ENCODE data around the gene SMG6. TPM values are rescaled to one million over a fixed set of nuclear protein-coding genes. Genes with fewer than 3 reads are reported as not detected.
"Not testable (repeated sequence)": the region's sequence is repeated elsewhere in the genome, so short reads cannot be mapped to it uniquely, and the experiment has no call there.

SMG6 gene
- total and polyA plus RNA-seq, 3 experiments from 2014 or later, result 11.2 to 54.1 (median 53.3) TPM

DNA sequence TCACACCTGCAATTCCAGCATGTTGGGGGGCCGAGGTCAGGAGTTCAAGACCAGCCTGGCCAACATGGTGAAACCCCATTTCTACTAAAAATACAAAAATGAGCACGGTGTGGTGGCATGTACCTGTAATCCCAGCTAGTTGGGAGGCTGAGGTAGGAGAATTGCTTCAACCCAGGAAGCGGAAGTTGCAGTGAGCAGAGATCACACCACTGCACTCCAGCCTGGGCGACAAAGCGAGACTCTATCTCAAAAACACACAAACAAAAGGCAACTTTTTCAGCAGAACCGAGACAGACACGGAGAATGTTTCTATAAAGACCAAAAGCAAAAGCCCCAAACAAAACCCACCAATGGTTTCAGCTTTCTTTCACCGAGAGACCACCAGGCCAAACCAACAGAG lies 44.8 kb downstream of the SMG6 start:
- Mint-ChIP-seq H3K4me1 (peaks cover 57 to 75% (median 66%) of the 10 kb centered on the region in 3 donors), H3K4me3 (peak overlapping the region; percentile 76 to 90 (median 79)), H3K36me3 (peaks cover 12 to 39% (median 16%) of the 10 kb centered on the region in 3 donors), H3K27ac (peak overlapping the region; percentile 93 to 98 (median 97))
- Histone ChIP-seq H3K27ac (ENCODE audit: low read depth, low read length) (peak overlapping the region; percentile 52), H3K4me3 (ENCODE audit: low read length) (peak overlapping the region; percentile 33), H3K4me1 (ENCODE audit: insufficient read depth, low read length) (peaks cover 66% of the 10 kb centered on the region)
- not testable (repeated sequence) for H3K27me3 ChIP-seq (ENCODE audit: insufficient read depth, low read length, poor library complexity, severe bottlenecking); H3K9me3 ChIP-seq (ENCODE audit: low read length); H3K9me3 Mint-ChIP-seq; DNase-seq; H3K36me3 ChIP-seq (ENCODE audit: insufficient read depth, low read length); H3K27me3 Mint-ChIP-seq
- ChIA-PET POLR2A (interaction anchor here (0.6 to 1.0 kb wide), 6 partner anchors 8 to 206 kb away, joined by 3 to 9 read pairs (median 5); no protein-coding TSS in a partner anchor), CTCF (interaction anchor here (1.1 to 13.8 kb wide), 7 partner anchors 11 to 202 kb away, joined by 3 to 154 read pairs (median 4); partner anchors contain the start of gene HIC1)

DNA sequence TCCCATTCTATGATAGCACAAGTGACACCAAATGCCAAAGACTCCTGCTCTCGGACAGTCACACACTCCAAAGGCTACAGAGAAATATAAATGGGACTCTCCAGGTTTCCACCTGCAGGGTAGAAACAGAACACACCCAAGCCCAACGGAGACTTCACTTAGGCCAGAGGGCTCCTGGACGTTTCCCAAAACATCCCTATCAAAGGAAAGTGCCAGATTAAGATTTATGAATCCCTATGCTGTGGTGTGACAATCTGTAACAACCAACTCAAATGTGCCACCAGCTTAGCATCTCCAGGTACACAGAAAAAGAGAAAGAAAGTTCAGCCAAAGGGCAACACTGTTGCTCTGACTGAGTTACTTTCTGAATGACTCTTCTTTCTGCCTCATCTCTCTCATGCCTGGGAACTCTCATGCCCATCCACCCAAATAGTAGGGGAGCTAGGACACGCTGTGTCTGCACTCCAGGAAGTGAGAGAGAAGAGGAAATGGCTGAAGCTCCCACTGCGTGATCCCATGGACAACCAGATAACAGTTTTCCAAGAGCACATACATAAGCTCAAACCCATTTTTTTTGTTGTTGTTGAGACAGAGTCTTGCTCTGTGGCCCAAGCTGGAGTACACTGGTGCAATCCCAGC lies 49.7 kb downstream of the SMG6 start:
- Mint-ChIP-seq H3K4me3 (peak overlapping the region in 2 of 7 donors; percentile 15 to 48), H3K36me3 (peaks cover 20 to 52% (median 21%) of the 10 kb centered on the region in 3 donors), H3K4me1 (peaks cover 38 to 66% (median 51%) of the 10 kb centered on the region in 3 donors), H3K27me3 (no peaks in the 10 kb centered on the region), H3K27ac (peak overlapping the region; percentile 22 to 83 (median 78)), H3K9me3 (peaks cover 0 to 1% (median 0%) of the 10 kb centered on the region in 5 donors)
- Histone ChIP-seq H3K4me1 (ENCODE audit: insufficient read depth, low read length) (peaks cover 40% of the 10 kb centered on the region), H3K9me3 (ENCODE audit: low read length) (no peaks in the 10 kb centered on the region), H3K27ac (ENCODE audit: low read depth, low read length) (no peak overlapping the region), H3K27me3 (ENCODE audit: insufficient read depth, low read length, poor library complexity, severe bottlenecking) (no peaks in the 10 kb centered on the region), H3K36me3 (ENCODE audit: insufficient read depth, low read length) (no peaks in the 10 kb centered on the region), H3K4me3 (ENCODE audit: low read length) (no peak overlapping the region)
- POLR2A ChIA-PET, result interaction anchor here (1.4 kb wide), 1 partner anchor 13 kb away, joined by 4 read pairs; no protein-coding TSS in a partner anchor
- CTCF ChIA-PET, result interaction anchor here (1.9 to 11.6 kb wide), 4 partner anchors 9 to 197 kb away, joined by 4 to 256 read pairs (median 12); partner anchors contain the start of gene HIC1
- no peak for DNase-seq

DNA sequence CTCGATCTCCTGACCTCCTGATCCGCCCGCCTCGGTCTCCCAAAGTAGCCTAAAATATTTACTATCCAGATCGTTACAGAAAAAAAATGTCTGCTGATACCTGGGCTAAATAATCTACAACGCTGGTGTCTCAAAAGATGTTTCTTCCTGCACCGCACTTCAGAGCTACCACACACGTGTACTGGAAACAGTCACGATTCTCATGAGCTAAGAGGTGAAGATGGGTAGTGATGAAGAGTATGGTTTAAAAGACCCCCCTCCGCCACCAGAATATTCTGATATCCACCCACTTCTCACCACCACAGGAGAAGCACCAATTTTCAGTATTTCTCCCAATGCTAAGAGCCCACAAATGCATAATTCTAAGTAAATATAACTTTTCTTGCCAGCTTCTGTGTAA lies 50.2 kb downstream of the SMG6 start:
- peaks cover 35% of the 10 kb centered on the region for H3K4me1 ChIP-seq (ENCODE audit: insufficient read depth, low read length)
- ChIA-PET POLR2A (interaction anchor here (0.6 to 1.4 kb wide), 2 partner anchors 14 to 430 kb away, joined by 3 to 4 read pairs; no protein-coding TSS in a partner anchor), CTCF (interaction anchor here (0.8 to 11.6 kb wide), 5 partner anchors 9 to 197 kb away, joined by 4 to 256 read pairs (median 8); partner anchors contain the start of gene HIC1)
- H3K27me3 ChIP-seq (ENCODE audit: insufficient read depth, low read length, poor library complexity, severe bottlenecking), result no peaks in the 10 kb centered on the region
- peaks cover 36 to 64% (median 50%) of the 10 kb centered on the region in 3 donors for H3K4me1 Mint-ChIP-seq
- H3K9me3 ChIP-seq (ENCODE audit: low read length), result no peaks in the 10 kb centered on the region
- no peaks in the 10 kb centered on the region for H3K27me3 Mint-ChIP-seq
- no peak overlapping the region for H3K4me3 ChIP-seq (ENCODE audit: low read length)
- H3K27ac ChIP-seq (ENCODE audit: low read depth, low read length), result no peak overlapping the region
- peak overlapping the region in 2 of 7 donors; percentile 15 to 48 for H3K4me3 Mint-ChIP-seq
- H3K27ac Mint-ChIP-seq, result peak overlapping the region in 7 of 8 donors; percentile 32 to 83 (median 78)
- peaks cover 0 to 1% (median 0%) of the 10 kb centered on the region in 5 donors for H3K9me3 Mint-ChIP-seq
- no peak for DNase-seq
- no peaks in the 10 kb centered on the region for H3K36me3 ChIP-seq (ENCODE audit: insufficient read depth, low read length)
- peaks cover 23 to 55% (median 24%) of the 10 kb centered on the region in 3 donors for H3K36me3 Mint-ChIP-seq

DNA sequence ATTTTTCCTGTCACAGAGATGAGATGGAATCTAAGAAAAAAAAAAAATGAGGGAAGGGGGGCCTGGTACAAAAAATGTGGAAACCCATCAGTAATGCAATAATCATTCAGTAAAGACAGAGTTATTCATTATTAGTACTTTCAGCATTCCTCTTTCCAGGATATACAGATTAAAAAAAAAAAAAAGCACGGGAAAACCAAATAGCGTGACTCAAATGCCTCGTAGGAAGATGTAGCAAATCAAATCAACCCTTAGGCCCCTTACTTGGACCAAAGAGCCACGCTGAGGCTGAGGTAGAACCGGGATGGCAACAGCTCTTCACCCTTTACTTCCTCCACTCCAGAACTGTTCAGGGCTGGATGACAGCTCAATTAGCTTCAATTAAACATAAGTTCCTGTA lies 52.5 kb downstream of the SMG6 start:
- Histone ChIP-seq H3K27ac (ENCODE audit: low read depth, low read length) (no peak overlapping the region), H3K27me3 (ENCODE audit: insufficient read depth, low read length, poor library complexity, severe bottlenecking) (no peaks in the 10 kb centered on the region), H3K36me3 (ENCODE audit: insufficient read depth, low read length) (no peaks in the 10 kb centered on the region), H3K9me3 (ENCODE audit: low read length) (no peaks in the 10 kb centered on the region), H3K4me3 (ENCODE audit: low read length) (no peak overlapping the region), H3K4me1 (ENCODE audit: insufficient read depth, low read length) (peaks cover 31% of the 10 kb centered on the region)
- Mint-ChIP-seq H3K27ac (peak overlapping the region; percentile 78 to 91 (median 86)), H3K4me3 (peak overlapping the region in 2 of 7 donors; percentile 5 to 42), H3K27me3 (no peaks in the 10 kb centered on the region), H3K36me3 (peaks cover 22 to 62% (median 23%) of the 10 kb centered on the region in 3 donors), H3K4me1 (peaks cover 32 to 59% (median 46%) of the 10 kb centered on the region in 3 donors), H3K9me3 (peaks cover 0 to 1% (median 0%) of the 10 kb centered on the region in 5 donors)
- DNase-seq, result no peak
- ChIA-PET CTCF (interaction anchor here (1.0 to 11.6 kb wide), 2 partner anchors 11 to 194 kb away, joined by 3 to 256 read pairs; partner anchors contain the start of gene HIC1), POLR2A (interaction anchor here (0.6 to 1.7 kb wide), 4 partner anchors 9 to 580 kb away, joined by 4 to 6 read pairs (median 5); no protein-coding TSS in a partner anchor)

DNA sequence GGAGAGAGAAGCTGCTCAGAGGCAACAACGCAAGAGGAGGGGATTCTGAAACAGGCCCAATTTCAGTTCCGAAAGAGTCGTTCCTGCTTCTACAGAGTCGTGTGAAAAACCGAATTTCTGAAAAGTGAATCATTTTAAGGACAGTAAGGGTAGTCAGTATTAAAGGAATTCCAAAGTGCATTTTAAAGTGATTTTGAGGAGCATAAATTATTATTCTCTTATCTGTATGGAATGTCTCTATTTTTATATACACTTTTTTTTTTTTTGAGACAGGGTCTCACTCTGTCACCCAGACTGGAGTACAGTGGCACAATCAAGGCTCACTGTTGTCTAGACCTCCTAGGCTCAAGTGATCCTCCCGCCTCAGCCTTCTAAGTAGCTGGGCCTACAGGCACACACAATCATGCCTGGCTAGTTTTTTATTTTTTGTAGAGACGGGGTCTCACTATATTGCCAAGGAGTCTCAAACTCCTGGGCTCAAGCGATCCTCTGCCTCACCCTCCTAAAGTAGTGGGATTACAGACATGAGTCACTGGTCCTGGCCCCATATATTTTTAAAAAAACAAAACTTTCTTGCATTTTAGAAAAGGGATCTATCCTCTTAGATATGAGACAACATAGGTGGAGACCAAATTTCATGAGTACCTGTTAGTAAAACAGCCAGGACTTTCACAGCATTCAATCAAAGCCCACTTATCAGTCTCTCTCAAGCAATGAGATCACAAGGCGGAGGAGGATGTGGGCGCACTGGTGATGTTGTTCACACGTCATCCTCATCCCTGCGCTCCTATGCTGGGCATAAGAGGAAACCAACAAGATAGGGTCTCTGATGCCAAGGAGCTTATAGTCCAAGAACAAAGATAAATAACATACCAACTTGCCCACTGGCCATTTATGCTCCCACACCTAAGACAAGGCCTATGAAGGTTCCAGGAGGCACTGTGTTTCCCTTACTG lies 53.2 kb downstream of the SMG6 start:
- Mint-ChIP-seq H3K27ac (peak overlapping the region; percentile 78 to 91 (median 86)), H3K4me1 (peaks cover 32 to 56% (median 46%) of the 10 kb centered on the region in 3 donors), H3K4me3 (peak overlapping the region in 2 of 7 donors; percentile 5 to 42), H3K36me3 (peaks cover 18 to 59% (median 22%) of the 10 kb centered on the region in 3 donors), H3K27me3 (no peaks in the 10 kb centered on the region), H3K9me3 (peaks cover 0 to 1% (median 0%) of the 10 kb centered on the region in 5 donors)
- ChIA-PET POLR2A (interaction anchor here (0.6 to 1.7 kb wide), 6 partner anchors 9 to 579 kb away, joined by 3 to 6 read pairs (median 4); no protein-coding TSS in a partner anchor), CTCF (interaction anchor here (1.0 to 11.6 kb wide), 2 partner anchors 15 to 194 kb away, joined by 3 to 256 read pairs; partner anchors contain the start of gene HIC1)
- Histone ChIP-seq H3K9me3 (ENCODE audit: low read length) (no peaks in the 10 kb centered on the region), H3K27ac (ENCODE audit: low read depth, low read length) (no peak overlapping the region), H3K36me3 (ENCODE audit: insufficient read depth, low read length) (no peaks in the 10 kb centered on the region), H3K4me1 (ENCODE audit: insufficient read depth, low read length) (peaks cover 31% of the 10 kb centered on the region), H3K27me3 (ENCODE audit: insufficient read depth, low read length, poor library complexity, severe bottlenecking) (no peaks in the 10 kb centered on the region), H3K4me3 (ENCODE audit: low read length) (no peak overlapping the region)
- DNase-seq, result peak in 4 of 5 donors; percentile 4 to 82 (median 62)

DNA sequence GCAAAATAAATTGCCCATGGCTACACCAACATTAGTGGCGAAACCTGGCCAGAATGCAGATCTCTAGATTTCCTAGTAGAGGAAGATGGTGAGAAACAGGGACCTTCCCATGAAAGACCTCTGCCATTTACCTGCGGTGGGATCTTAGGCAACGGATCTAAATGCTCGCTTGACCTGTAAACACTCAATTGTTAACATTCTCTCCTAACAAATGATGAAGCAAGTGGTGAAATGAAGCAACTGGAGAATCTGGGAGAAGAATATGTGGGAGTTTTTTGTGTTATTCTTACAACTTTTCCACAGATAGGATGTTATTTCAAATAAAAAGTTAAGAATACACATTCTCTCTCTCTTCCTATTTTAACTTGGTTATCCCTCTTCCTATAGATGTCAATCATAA lies 56.6 kb downstream of the SMG6 start:
- Histone ChIP-seq H3K4me1 (ENCODE audit: insufficient read depth, low read length) (peaks cover 15% of the 10 kb centered on the region), H3K27me3 (ENCODE audit: insufficient read depth, low read length, poor library complexity, severe bottlenecking) (no peaks in the 10 kb centered on the region), H3K9me3 (ENCODE audit: low read length) (no peaks in the 10 kb centered on the region), H3K4me3 (ENCODE audit: low read length) (no peak overlapping the region), H3K27ac (ENCODE audit: low read depth, low read length) (no peak overlapping the region), H3K36me3 (ENCODE audit: insufficient read depth, low read length) (peaks cover 4% of the 10 kb centered on the region)
- H3K27me3 Mint-ChIP-seq, result no peaks in the 10 kb centered on the region
- ChIA-PET POLR2A (no interaction called here), CTCF (interaction anchor here (3.1 to 11.6 kb wide), 5 partner anchors 13 to 190 kb away, joined by 23 to 256 read pairs (median 49); partner anchors contain the start of gene HIC1)
- H3K4me1 Mint-ChIP-seq, result peaks cover 24 to 46% (median 36%) of the 10 kb centered on the region in 3 donors
- peak overlapping the region in 1 of 8 donors; percentile 64 for H3K27ac Mint-ChIP-seq
- peaks cover 12 to 65% (median 19%) of the 10 kb centered on the region in 3 donors for H3K36me3 Mint-ChIP-seq
- H3K9me3 Mint-ChIP-seq, result no peaks in the 10 kb centered on the region
- no peak overlapping the region for H3K4me3 Mint-ChIP-seq
- DNase-seq, result no peak

All from CD8-positive, alpha-beta memory T cell (primary cell).